ENCODE results near the gene KLHL30.

KLHL30 gene

GRCh38 chr2:238160206-238161129 is 22.0 kb downstream of the KLHL30 start:
- TF ChIP-seq, protein P1, sequence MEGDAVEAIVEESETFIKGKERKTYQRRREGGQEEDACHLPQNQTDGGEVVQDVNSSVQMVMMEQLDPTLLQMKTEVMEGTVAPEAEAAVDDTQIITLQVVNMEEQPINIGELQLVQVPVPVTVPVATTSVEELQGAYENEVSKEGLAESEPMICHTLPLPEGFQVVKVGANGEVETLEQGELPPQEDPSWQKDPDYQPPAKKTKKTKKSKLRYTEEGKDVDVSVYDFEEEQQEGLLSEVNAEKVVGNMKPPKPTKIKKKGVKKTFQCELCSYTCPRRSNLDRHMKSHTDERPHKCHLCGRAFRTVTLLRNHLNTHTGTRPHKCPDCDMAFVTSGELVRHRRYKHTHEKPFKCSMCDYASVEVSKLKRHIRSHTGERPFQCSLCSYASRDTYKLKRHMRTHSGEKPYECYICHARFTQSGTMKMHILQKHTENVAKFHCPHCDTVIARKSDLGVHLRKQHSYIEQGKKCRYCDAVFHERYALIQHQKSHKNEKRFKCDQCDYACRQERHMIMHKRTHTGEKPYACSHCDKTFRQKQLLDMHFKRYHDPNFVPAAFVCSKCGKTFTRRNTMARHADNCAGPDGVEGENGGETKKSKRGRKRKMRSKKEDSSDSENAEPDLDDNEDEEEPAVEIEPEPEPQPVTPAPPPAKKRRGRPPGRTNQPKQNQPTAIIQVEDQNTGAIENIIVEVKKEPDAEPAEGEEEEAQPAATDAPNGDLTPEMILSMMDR (IDR thresholded peaks at IDR 0.05; ENCODE audit: low read depth, low read length), result peak; percentile 31
- no peak overlapping the region for H3K4me3 ChIP-seq (ENCODE audit: low read depth, low read length)

GRCh38 chr2:238161291-238162051 is 23.0 kb downstream of the KLHL30 start:
- no peak overlapping the region for H3K4me3 ChIP-seq (ENCODE audit: low read depth, low read length)
- TF ChIP-seq, protein P1 (IDR thresholded peaks at IDR 0.05; ENCODE audit: low read depth, low read length), result no peak

DNA sequence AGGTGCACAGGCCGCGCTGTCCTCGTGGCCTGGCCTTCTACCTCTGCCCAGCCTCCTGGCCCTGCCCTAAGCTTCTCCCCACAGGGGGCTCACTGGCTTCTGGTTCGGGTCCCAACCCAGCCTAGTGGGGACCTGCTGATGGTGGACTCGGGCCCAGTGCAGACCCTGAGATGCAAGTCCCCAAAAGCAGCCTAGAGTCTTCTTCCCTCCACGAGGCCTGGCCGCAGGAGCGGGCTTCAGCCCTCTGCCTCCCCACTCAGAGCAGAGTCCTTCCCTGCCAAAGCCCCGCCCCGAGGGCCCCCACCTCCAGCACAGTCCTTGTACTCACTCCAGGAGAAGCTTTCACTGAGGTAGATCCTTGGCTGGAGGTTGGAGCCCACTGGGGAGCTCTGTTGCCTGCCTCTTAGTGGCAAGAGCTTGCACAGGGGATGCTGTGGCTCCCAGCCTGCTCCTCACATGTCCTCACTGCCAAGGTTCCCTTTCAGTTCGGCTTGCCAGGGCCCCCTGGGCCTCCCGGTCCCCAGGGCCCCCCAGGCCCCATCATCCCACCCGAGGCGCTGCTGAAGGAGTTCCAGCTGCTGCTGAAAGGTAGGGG is 23.9 kb downstream of the KLHL30 start:
- TF ChIP-seq, protein P1 (IDR thresholded peaks at IDR 0.05; ENCODE audit: low read depth, low read length), result no peak
- no peak overlapping the region for H3K4me3 ChIP-seq (ENCODE audit: low read depth, low read length)

DNA sequence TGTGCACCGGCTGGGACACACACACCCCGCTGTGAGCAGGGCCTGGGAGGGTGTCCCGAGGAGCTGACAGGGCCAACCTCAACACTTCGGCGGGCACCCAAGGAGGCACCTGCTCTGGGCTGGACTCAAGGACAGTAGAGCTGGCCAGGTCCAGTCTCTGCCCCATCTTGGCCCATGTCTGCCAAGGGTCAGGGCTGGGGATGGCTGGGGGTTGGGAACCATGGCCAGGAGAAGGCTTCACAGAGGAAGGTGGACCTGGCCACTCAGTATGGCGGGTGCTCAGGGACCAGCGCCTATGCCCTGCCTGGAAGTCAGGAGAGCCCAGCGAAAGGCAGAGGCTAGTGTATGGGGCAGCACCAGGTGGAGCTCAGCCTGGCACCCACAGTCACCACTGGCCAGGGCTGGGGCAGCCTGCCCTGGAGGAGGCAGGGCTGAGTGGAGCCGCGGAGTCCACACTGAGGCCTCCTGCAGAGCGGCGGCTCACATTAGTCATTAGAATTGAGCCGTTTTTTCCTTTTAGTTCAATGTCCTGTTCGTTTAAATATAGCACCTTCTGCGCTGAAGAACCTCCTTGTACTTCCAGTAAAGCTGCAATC is 24.5 kb downstream of the KLHL30 start:
- TF ChIP-seq, protein P1 (IDR thresholded peaks at IDR 0.05; ENCODE audit: low read depth, low read length), result no peak
- H3K4me3 ChIP-seq (ENCODE audit: low read depth, low read length), result no peak overlapping the region

- TF ChIP-seq, protein P1 (IDR thresholded peaks at IDR 0.05; ENCODE audit: low read depth, low read length), result no peak
- H3K4me3 ChIP-seq (ENCODE audit: low read depth, low read length), result no peak overlapping the region
These were observed 25.2 kb downstream of the KLHL30 start for GRCh38 chr2:238163481-238164198.

DNA sequence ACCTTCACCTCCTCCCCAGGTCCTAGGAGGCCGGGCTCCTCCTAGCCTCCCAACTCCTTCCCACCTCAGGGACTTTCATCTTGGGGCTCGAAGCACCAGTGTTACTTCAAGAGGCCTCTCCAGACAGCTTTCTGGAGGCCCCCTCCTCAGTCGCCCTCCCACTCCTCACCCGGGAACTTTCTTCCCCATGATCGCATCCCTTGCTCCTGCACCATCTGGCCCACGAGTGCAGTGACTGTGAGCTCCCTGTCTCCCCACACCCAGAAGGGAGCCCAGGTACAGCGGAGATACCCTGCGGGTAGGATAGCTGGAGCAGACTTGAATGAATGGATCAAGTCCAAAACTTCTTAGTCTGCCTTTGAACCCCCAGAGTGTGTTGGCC is 26.4 kb downstream of the KLHL30 start:
- TF ChIP-seq, protein P1 (IDR thresholded peaks at IDR 0.05; ENCODE audit: low read depth, low read length), result no peak
- no peak overlapping the region for H3K4me3 ChIP-seq (ENCODE audit: low read depth, low read length)
